Measurements from ENCODE around the gene ATXN1. TPM values are rescaled to one million over a fixed set of nuclear protein-coding genes. Genes with fewer than 3 reads are reported as not detected.

The ATXN1 gene
- total and polyA plus RNA-seq, 2 of the 8 experiments (the other 6 are each of a cell fraction or from before 2014, with no cell fraction given), result 1.6 to 4.0 TPM

DNA sequence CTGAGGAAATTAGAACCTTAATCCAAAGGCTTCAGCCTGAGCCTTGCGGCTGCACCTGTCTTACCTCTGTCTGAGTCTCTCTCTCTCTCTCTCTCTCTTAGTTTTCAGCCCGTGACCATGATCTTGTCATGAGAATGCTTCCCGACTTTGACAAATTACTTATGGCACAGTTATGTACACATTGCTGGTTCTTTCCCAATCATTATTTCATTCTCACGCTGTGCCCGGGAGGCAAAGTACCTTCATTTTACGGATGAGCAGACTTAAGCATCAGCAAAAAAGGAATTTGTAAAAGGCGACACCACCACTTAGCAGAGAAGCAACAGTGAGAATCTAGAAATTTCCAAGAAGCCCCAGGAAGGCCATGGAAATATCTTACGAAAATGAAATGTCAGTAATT lies 468.3 kb downstream of the ATXN1 start (continued):
- no peak for TF ChIP-seq CTBP2 (IDR thresholded peaks at IDR 0.05; ENCODE audit: borderline replicate concordance, insufficient read depth, insufficient read length, low read length)
